Measurements from ENCODE around the gene NOC2L.

GRCh38 chr1:996851-997712 lies 38.0 kb upstream of the NOC2L start:
- TF ChIP-seq POLR2A (IDR thresholded peaks at IDR 0.05; ENCODE audit: low read length) (no peak), GATA1 (IDR thresholded peaks at IDR 0.05; ENCODE audit: low read depth, low read length) (no peak)
